HG03565 (cell line): Measurements from ENCODE around the gene GK.
"Not testable (repeated sequence)": the region's sequence is repeated elsewhere in the genome, so short reads cannot be mapped to it uniquely, and the experiment has no call there.

Experiments
- ATAC-seq: cut with Tn5 transposase; IDR thresholded peaks from one replicate; pipeline ENCODE4 v1.9.1; 2021; ENCODE audit warnings: mild to moderate bottlenecking, moderate library complexity; ENCODE audit not compliant: unreplicated experiment

The GK gene

GRCh38 chrX:30653415-30654131 lies at the start of gene GK:
Gene GK, plus strand, starts transcription at chrX:30653423. Its CDS starts 115 bp downstream, at chrX:30653538.
- no peak for ATAC-seq

DNA sequence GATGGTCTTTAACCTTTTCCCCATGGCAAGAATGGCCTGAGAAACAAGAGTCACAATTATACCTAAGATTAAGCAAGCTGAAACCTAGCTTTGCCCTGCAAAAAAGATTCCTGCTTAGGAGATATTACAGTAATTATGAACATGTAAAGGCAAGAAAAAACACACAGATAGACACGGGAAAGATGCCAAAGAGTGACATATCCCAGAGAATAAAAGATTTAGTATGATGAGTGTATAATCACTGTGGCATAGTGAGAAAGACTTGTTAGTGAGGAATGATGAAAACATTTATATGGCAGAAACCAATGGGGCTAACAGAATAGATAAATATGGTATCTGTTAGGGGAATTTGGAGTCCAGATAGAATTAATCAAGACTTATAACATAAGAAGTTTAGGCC lies 46.1 kb upstream of the GK start:
- ATAC-seq = no peak

- no peak for ATAC-seq
Observed at GRCh38 chrX:30610026-30610425, 43.2 kb upstream of the GK start.

GRCh38 chrX:30612250-30612655 lies 41.0 kb upstream of the GK start:
- no peak for ATAC-seq

- ATAC-seq = no peak
Observed at GRCh38 chrX:30613721-30614120, 39.5 kb upstream of the GK start.

GRCh38 chrX:30615229-30615628 lies 38.0 kb upstream of the GK start:
- ATAC-seq = no peak

DNA sequence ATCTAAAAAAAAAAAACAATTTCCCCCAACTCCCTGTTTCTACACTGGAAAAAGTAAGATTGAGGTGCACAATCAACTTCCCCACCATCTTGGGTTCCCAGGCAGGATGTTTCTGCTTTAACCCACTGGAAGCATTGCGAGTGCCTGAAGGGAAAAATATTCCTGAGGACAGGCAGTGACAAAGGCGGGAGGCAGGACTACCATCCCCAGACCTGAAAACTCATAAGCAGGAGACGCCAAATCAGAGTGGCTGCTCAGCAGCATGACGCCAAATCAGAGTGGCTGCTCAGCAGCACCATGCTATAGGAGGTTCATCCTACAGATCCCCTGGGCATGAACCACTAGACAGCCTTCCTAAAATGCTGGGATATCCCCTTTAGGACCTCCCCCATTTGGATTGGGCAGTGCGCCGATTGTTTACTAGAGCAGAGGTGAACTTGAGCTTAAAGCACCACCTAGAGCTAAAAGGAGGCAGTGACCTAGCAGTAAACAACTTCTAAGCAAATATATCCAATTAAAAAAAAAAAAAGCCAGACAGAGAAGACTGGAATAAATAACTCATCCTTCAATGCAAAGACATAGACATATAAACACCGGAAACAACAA lies 35.0 kb upstream of the GK start:
- no peak for ATAC-seq

DNA sequence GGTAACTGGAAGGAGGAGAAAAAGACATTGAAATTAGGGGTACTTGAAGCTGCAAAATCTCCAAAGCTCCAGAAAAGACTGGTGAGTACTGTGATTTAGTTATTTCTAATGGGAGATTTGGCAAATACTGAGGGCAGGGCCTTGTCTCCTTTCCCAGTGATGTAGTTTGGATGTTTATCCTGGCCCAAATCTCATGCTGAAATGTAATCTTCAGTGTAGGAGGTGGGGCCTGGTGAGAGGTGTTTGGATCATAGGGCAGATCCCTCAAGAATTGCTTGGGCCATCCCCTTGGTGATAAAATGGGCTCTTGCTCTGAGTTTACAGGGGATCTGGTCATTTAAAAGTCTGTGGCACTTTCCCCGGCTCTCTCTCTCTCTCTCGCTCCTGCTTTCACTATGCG lies 33.1 kb upstream of the GK start:
- no peak for ATAC-seq

GRCh38 chrX:30620980-30621618 lies 32.1 kb upstream of the GK start:
- ATAC-seq = no peak

- no peak for ATAC-seq
Observed at GRCh38 chrX:30622361-30622760, 30.9 kb upstream of the GK start.

DNA sequence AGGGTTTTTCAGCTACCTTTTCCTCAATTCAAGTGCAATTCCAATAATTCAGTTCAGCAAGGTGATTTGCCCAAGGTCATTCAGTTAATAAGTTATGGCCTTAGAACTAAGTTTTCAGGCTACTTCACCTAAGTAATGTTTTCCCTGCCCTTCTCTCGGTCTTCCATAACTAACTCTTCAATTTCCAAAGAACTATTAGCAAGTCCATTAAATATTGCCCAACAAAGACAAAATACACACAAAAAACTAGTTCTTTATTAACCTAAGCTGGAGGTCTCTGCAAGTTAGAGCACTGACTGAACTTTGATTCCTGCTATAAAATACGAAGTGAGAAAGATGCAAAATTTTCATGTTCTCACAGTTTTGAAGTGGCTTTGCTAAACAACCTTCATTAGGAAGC lies 26.8 kb upstream of the GK start:
- no peak for ATAC-seq

GRCh38 chrX:30627818-30628652 lies 25.2 kb upstream of the GK start:
- ATAC-seq = no peak

DNA sequence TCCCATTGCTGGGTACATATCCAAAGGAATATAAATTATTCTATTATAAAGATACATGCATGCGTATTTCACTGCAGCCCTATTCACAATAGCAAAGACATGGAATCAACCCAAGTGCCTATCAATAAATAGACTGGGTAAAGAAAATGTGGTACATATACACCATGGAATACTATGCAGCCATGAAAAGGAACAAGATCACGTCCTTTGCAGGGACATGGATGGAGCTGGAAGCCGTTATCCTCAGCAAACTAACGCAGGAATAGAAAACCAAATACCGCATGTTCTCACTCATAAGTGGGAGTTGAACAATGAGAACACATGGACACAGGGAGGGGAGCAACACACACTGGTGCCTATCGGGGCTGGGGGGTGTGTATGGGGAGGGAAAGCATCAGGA lies 19.2 kb upstream of the GK start:
- not testable (repeated sequence) for ATAC-seq

- no peak for ATAC-seq
Observed at GRCh38 chrX:30635630-30636029, 17.6 kb upstream of the GK start.

GRCh38 chrX:30637874-30638815 lies 15.1 kb upstream of the GK start:
- ATAC-seq = no peak

- ATAC-seq = not testable (repeated sequence)
Observed at GRCh38 chrX:30639702-30640101, 13.5 kb upstream of the GK start.

DNA sequence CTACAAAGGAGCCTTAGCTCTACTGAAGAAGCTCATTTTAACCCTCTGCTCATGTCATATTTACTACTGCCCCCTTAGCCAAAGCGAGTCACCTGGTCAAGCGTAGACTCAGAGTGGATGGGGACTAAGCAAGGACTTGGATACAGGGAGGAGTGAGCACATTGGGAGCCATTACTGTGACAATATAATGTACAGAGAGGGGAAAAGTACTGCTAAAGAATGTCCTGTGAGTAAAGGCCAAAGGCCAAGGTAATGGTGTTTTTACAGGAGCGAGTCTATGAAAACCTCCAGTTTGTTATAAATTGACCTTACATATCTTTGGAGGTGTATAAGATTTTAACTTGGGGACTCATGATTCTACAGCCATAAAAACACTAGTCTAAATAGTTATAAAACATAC lies 10.6 kb upstream of the GK start:
- no peak for ATAC-seq

DNA sequence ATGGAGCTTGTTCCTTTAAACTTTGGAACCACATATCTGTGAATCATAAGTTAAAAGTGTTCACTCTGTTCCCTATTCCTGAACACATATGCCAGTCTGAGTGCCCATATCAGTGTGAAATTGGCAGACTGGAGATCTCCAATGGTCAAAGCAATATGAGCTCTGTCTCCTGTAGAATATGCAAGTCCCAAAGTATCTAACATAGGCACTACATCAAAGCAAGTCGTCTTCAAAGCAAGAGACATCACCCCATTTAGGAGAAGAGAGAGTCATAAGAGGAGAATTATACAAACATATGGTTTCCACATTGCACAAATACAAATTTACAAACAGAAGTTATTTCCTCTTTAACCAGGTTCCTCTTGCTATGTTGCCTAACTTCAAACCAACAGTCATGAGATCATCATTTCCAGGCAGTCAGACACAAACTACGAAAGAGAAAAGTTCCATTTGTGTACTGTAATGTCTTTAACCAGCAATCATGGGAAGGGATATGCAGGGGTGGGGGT lies 9.9 kb upstream of the GK start:
- ATAC-seq = no peak

DNA sequence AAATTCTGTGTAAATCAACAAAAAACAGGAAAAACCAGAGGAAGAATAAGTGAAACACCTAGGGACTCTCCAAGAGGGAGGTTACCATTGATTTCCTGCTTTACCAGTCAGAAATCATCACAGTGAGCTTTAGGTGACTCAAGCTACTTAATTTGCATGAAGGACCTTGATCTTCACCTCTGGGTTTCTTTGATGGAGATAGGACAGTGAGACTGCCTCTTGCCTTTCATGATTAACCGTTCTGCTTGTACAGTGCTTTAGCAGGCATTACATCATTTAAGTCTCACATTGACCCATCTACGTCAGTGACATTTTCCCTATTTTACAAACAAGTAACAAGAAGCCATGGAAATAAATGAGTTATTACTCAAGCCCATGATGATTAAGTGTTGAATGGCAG lies 3.4 kb upstream of the GK start:
- ATAC-seq = no peak
